GM19397 (cell line): ENCODE results near the gene MORC2.

ENCODE experiments used
- ATAC-seq: cut with Tn5 transposase; IDR thresholded peaks from one replicate; pipeline ENCODE4 v1.9.1; 2021; ENCODE audit warnings: mild to moderate bottlenecking, moderate library complexity; ENCODE audit not compliant: unreplicated experiment

Gene MORC2

DNA sequence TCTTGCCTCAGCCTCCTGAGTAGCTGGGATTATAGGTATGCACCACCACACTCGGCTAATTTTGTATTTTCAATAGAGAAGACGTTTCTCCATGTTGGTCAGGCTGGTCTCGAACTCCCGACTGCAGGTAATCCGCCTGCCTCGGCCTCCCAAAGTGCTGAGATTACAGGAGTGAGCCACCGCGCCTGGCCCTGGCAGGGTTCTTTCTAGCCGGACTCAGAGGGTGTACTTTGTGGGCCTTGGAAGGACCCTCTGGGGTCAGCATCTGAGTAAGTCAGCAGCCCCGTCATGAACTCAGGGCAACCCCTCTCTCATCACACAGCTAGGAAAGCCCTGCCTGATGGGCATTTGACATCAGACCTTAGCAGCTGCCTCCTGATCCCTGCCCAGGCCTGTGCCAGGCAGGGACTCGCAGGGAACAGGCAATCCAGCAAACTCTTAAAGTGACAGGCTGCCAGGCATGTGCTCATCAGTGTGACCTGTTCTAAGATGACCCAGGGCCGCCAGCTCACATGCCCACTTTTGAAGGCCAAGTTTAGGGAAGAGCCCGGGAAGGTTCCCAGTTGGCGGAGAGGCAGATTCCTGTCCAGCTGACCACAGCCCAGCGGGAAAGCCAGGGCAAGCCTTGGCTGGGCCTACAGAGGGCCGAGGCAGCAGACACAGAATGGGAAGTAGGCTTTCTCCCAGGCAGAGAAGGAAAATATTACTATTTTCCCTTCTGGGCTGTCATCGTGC is 92.9 kb downstream of the MORC2 start:
- ATAC-seq = no peak
